ENCODE results near the gene TNPO3. TPM values are rescaled to one million over a fixed set of nuclear protein-coding genes. Genes with fewer than 3 reads are reported as not detected.

The TNPO3 gene
- total and polyA plus RNA-seq, 4 donors = 41.6 to 56.8 (median 44.7) TPM

DNA sequence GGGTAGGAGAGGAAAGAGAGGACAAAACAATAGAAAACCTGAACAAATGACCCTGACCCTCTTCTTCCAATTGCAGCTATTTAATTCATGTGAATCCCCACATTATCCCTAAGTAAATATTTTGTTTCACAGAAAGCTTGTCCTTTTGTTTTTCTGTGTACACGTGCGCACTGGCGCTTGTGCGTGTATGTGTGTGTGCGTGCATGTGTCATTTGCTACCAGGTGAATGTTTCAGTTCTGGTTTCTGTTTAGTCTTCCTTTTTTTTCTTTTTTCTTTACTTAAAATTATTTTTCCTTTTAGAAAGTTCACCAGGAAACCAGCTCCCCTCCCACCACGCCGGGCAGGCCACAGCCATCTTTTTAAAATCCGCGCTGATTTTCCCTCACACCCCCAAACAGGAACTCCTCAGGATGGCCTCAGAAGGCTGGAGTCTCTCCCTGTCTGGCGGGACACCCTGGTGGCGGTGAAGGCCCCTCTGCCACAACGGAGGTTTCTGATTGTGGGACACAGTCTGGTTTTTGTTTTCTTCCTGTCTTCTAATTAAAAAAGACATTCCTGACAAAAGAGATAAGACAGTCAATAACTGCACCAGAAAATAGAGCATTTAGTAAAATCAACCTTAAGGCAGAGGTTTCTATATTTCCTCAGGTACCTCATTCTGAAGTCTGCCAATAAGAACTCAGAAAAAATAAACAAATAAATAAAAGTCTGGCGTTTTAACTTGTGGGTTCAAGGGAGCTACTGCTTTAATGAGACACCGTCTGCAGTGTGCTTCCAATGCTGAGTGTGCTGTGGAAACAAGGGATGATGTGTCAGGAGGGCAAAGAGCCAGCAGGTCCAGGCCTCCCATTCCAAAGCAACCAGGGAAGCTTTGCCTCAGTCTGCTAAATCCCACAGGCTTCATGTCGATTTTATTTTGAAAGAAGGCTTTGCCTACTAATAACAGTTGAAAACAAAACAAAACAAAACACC, 99.8 kb downstream of the TNPO3 start:
- peak in 4 of 6 donors; percentile 7 to 61 (median 26) for DNase-seq (ENCODE audit: low read depth in 4 of 6, low spot score in 6 of 6)
- H3K36me3 ChIP-seq (ENCODE audit: control insufficient read depth, insufficient read depth, low read length) = peaks cover 39% of the 10 kb centered on the region
- WGBS (ENCODE audit: insufficient coverage) = 33% methylated on average over 1 of the region's 15 CpGs

DNA sequence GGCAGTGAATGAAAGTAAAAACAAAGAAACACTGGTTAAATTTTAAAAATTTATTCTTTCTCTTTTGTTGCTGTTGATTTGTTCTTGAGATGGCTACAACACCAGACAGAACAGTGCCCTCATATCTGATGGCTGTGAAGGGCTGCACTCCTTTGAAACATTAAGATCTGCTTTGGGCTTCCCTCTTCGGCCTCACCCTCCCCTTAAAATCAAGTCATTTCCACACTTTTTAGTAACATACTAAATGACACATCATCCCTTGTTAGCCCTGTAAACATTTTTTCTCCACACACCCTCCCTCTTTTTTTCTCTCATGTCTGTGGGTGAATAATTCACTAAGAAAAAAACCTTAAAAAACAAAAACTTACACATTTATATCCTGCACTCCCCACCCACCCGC, 100.8 kb downstream of the TNPO3 start:
- no peak overlapping the region for H3K4me3 ChIP-seq (ENCODE audit: low read depth, low read length)
- no peak for DNase-seq (ENCODE audit: low read depth in 4 of 6, low spot score in 6 of 6)
- H3K4me1 ChIP-seq (ENCODE audit: control insufficient read depth, insufficient read depth, low read length) = peaks cover 3% of the 10 kb centered on the region
- WGBS (ENCODE audit: insufficient coverage) = 100% methylated on average over 1 of the region's 2 CpGs
- no peaks in the 10 kb centered on the region for H3K27me3 ChIP-seq (ENCODE audit: control insufficient read depth, insufficient read depth, low read length)
- H3K36me3 ChIP-seq (ENCODE audit: control insufficient read depth, insufficient read depth, low read length) = peaks cover 35% of the 10 kb centered on the region
- H3K27ac ChIP-seq (ENCODE audit: low read depth, low read length) = no peak overlapping the region
- no peaks in the 10 kb centered on the region for H3K9me3 ChIP-seq (ENCODE audit: control insufficient read depth, insufficient read depth, low read length)

More for the DNA sequence above, 99.8 kb downstream of the TNPO3 start:
- H3K4me1 ChIP-seq (ENCODE audit: control insufficient read depth, insufficient read depth, low read length) = peaks cover 3% of the 10 kb centered on the region
- no peak overlapping the region for H3K4me3 ChIP-seq (ENCODE audit: low read depth, low read length)
- no peak overlapping the region for H3K27ac ChIP-seq (ENCODE audit: low read depth, low read length)
- H3K27me3 ChIP-seq (ENCODE audit: control insufficient read depth, insufficient read depth, low read length) = no peaks in the 10 kb centered on the region
- no peaks in the 10 kb centered on the region for H3K9me3 ChIP-seq (ENCODE audit: control insufficient read depth, insufficient read depth, low read length)

DNA sequence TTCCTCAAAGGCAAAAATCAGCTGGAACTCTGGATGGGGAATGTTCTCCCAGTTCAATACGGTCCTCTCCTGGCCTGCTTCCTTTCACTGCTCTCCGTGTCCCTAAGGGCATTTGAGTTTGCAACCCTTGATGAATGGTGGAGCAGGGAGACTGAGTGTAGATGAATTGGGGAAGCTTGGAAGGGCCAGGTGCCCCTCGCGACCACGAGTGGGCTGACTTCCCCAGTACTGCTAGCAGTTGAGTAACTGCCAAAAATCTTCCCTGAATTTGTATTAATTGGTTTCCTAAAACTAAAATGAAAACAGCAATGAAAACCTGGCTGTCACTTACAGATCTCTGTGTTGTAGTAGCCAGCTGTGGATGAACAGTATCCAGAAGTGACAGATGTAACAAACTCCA, 103.6 kb downstream of the TNPO3 start:
- Histone ChIP-seq H3K4me3 (ENCODE audit: low read depth, low read length) (no peak overlapping the region), H3K36me3 (ENCODE audit: control insufficient read depth, insufficient read depth, low read length) (peaks cover 37% of the 10 kb centered on the region), H3K4me1 (ENCODE audit: control insufficient read depth, insufficient read depth, low read length) (peaks cover 9% of the 10 kb centered on the region), H3K27me3 (ENCODE audit: control insufficient read depth, insufficient read depth, low read length) (no peaks in the 10 kb centered on the region), H3K27ac (ENCODE audit: low read depth, low read length) (no peak overlapping the region), H3K9me3 (ENCODE audit: control insufficient read depth, insufficient read depth, low read length) (no peaks in the 10 kb centered on the region)
- no peak for DNase-seq (ENCODE audit: low read depth in 4 of 6, low spot score in 6 of 6)
- WGBS (ENCODE audit: insufficient coverage) = 88% methylated on average over 4 of the region's 5 CpGs

DNA sequence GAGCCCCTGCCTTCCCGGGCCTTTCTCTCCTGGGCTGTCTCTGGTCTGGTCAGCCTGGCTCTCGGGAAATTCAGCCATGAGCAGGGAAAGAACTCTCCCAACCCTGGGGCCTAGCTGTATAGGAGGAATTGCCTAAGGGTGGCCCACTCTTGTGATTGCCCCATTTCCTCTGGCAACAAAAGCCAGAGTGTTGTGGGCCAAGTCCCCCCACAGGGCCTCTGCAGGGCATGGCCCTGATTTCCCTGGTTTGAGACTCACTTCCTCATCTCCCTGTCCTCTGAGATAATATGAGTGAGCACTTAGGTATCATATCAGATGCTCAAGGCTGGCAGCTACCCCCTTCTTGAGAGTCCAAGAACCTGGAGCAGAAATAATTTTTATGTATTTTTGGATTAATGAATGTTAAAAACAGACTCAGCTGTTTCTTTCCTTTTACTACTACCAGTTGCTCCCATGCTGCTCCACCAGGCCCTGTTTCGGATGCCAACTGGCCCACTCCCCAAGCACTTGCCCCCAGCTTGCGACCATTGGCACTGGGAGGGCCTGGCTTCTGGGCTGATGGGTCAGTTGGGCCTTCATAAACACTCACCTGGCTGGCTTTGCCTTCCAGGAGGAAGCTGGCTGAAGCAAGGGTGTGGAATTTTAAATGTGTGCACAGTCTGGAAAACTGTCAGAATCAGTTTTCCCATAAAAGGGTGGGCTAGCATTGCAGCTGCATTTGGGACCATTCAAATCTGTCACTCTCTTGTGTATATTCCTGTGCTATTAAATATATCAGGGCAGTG, 105.7 kb downstream of the TNPO3 start:
- 87% methylated on average over 3 of the region's 4 CpGs for WGBS (ENCODE audit: insufficient coverage)
- Histone ChIP-seq H3K9me3 (ENCODE audit: control insufficient read depth, insufficient read depth, low read length) (no peaks in the 10 kb centered on the region), H3K27ac (ENCODE audit: low read depth, low read length) (no peak overlapping the region), H3K27me3 (ENCODE audit: control insufficient read depth, insufficient read depth, low read length) (no peaks in the 10 kb centered on the region), H3K4me1 (ENCODE audit: control insufficient read depth, insufficient read depth, low read length) (peaks cover 6% of the 10 kb centered on the region), H3K36me3 (ENCODE audit: control insufficient read depth, insufficient read depth, low read length) (peaks cover 31% of the 10 kb centered on the region), H3K4me3 (ENCODE audit: low read depth, low read length) (no peak overlapping the region)
- DNase-seq (ENCODE audit: low read depth in 4 of 6, low spot score in 6 of 6) = no peak

DNA sequence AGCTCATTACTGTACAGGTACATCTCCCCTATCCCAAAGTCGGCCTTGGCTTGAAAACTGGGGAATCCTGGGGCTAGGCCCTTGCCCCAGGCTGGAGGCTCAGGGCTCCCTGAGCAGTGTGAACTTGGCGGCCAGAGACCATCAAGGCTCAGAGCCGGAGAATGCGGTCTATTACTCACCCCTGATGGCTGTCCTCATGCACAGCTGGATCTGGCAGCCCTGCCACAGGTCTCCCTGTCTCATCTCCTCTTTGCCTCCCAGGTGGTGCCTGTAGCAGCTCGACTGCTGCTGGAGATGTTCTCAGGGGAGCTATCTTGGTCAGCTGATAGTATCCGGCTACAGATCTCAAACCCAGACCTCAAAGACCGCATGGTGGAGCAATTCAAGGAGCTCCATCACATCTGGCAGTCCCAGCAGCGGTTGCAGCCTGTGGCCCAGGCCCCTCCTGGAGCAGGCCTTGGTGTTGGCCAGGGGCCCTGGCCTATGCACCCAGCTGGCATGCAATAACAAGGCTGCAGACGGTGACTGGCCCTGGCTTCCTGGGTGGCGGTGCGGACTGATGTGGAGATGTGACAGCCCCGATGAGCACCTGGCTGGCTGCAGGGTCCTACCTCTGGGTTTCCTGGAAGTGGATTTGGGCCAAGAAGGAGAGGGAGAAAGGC, 106.5 kb downstream of the TNPO3 start:
- H3K9me3 ChIP-seq (ENCODE audit: control insufficient read depth, insufficient read depth, low read length) = no peaks in the 10 kb centered on the region
- H3K4me3 ChIP-seq (ENCODE audit: low read depth, low read length) = no peak overlapping the region
- H3K27me3 ChIP-seq (ENCODE audit: control insufficient read depth, insufficient read depth, low read length) = no peaks in the 10 kb centered on the region
- peaks cover 6% of the 10 kb centered on the region for H3K4me1 ChIP-seq (ENCODE audit: control insufficient read depth, insufficient read depth, low read length)
- DNase-seq (ENCODE audit: low read depth in 4 of 6, low spot score in 6 of 6) = no peak
- WGBS (ENCODE audit: insufficient coverage) = 88% methylated on average over 12 of the region's 12 CpGs
- peaks cover 31% of the 10 kb centered on the region for H3K36me3 ChIP-seq (ENCODE audit: control insufficient read depth, insufficient read depth, low read length)
- H3K27ac ChIP-seq (ENCODE audit: low read depth, low read length) = no peak overlapping the region

DNA sequence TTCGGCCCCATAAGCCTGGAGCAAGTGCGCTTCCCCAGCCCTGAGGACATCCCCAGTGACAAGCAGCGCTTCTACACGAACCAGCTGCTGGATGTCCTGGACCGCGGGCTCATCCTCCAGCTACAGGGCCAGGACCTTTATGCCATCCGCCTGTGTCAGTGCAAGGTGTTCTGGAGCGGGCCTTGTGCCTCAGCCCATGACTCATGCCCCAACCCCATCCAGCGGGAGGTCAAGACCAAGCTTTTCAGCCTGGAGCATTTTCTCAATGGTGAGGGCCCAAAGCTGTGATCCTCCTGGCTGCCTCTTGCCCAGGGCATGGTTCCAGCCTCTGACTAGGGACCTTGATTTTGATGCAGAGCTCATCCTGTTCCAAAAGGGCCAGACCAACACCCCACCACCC, 107.1 kb downstream of the TNPO3 start:
- 93% methylated on average over 9 of the region's 9 CpGs for WGBS (ENCODE audit: insufficient coverage)
- Histone ChIP-seq H3K36me3 (ENCODE audit: control insufficient read depth, insufficient read depth, low read length) (peaks cover 31% of the 10 kb centered on the region), H3K9me3 (ENCODE audit: control insufficient read depth, insufficient read depth, low read length) (no peaks in the 10 kb centered on the region), H3K4me3 (ENCODE audit: low read depth, low read length) (no peak overlapping the region), H3K4me1 (ENCODE audit: control insufficient read depth, insufficient read depth, low read length) (peaks cover 6% of the 10 kb centered on the region), H3K27me3 (ENCODE audit: control insufficient read depth, insufficient read depth, low read length) (no peaks in the 10 kb centered on the region), H3K27ac (ENCODE audit: low read depth, low read length) (no peak overlapping the region)
- DNase-seq (ENCODE audit: low read depth in 4 of 6, low spot score in 6 of 6) = no peak

DNA sequence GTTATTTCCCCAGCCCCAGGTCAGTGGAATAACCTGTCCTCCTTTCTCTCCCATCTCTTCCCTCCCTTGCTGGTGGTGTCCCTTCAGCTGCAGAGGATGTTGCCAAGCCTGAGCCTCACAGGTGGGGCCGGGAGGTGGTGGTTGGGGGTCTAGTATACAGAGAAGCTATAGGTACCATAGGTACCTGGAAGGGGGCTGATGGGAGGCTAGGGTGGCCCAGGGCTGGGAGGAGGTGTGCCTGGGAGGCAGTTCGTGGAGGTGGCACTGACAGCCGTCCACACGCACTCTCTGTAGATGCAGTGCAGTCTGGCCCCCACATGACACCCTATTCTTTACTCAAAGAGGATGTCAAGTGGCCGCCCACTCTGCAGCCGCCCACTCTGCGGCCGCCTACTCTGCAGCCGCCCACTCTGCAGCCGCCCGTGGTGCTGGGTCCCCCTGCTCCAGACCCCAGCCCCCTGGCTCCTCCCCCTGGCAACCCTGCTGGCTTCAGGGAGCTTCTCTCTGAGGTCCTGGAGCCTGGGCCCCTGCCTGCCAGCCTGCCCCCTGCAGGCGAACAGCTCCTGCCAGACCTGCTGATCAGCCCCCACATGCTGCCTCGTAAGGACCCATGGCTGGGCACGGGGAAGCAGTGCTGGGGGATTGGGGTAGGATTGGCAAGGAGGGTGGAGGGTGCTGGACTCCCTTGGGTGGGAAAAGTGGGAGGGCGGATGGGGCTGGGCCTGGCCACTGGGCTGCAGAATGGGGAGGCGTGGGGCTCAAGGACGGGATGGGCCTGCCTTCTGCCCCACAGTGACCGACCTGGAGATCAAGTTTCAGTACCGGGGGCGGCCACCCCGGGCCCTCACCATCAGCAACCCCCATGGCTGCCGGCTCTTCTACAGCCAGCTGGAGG, 107.7 kb downstream of the TNPO3 start:
- Histone ChIP-seq H3K36me3 (ENCODE audit: control insufficient read depth, insufficient read depth, low read length) (peaks cover 31% of the 10 kb centered on the region), H3K9me3 (ENCODE audit: control insufficient read depth, insufficient read depth, low read length) (no peaks in the 10 kb centered on the region), H3K4me1 (ENCODE audit: control insufficient read depth, insufficient read depth, low read length) (peaks cover 7% of the 10 kb centered on the region), H3K27me3 (ENCODE audit: control insufficient read depth, insufficient read depth, low read length) (no peaks in the 10 kb centered on the region), H3K4me3 (ENCODE audit: low read depth, low read length) (no peak overlapping the region), H3K27ac (ENCODE audit: low read depth, low read length) (no peak overlapping the region)
- 80% methylated on average over 22 of the region's 22 CpGs for WGBS (ENCODE audit: insufficient coverage)
- DNase-seq (ENCODE audit: low read depth in 4 of 6, low spot score in 6 of 6) = no peak

DNA sequence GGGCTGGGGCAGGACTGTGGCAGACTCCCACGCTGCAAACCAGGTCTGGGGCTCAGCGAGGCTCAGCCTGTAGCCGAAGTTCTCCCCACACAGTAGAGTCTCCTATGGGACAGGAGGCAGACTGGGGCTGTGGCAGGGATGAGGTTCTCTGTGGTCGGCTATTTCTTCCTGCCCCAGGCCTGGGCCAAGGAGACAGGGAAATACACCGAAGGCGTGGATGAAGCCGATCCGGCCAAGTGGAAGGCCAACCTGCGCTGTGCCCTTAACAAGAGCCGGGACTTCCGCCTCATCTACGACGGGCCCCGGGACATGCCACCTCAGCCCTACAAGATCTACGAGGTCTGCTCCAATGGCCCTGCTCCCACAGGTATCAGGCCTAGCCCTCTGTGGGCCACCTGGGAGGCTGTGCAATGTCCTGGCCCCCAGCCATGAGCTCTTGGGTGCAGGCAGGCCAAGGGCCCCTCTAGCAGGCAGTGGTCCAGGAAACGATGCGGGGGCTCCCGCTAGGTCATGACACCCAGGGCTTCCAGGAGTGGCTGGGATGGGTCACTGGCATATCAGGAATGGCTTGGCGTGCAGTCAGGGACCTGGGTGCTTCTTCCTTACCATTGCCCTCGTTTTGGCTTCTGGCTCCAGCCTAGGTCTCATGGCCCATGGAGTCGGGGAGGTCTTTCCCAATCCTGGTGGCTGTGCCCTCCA, 109.1 kb downstream of the TNPO3 start:
- no peak overlapping the region for H3K27ac ChIP-seq (ENCODE audit: low read depth, low read length)
- 88% methylated on average over 21 of the region's 21 CpGs for WGBS (ENCODE audit: insufficient coverage)
- peaks cover 4% of the 10 kb centered on the region for H3K27me3 ChIP-seq (ENCODE audit: control insufficient read depth, insufficient read depth, low read length)
- H3K4me3 ChIP-seq (ENCODE audit: low read depth, low read length) = no peak overlapping the region
- H3K4me1 ChIP-seq (ENCODE audit: control insufficient read depth, insufficient read depth, low read length) = peaks cover 13% of the 10 kb centered on the region
- H3K9me3 ChIP-seq (ENCODE audit: control insufficient read depth, insufficient read depth, low read length) = no peaks in the 10 kb centered on the region
- peaks cover 26% of the 10 kb centered on the region for H3K36me3 ChIP-seq (ENCODE audit: control insufficient read depth, insufficient read depth, low read length)
- no peak for DNase-seq (ENCODE audit: low read depth in 4 of 6, low spot score in 6 of 6)

Measured in spinal cord (tissue), 10 donors.